Left colon (tissue), 2 donors: ENCODE results near the gene ACTMAP. TPM values are rescaled to one million over a fixed set of nuclear protein-coding genes. Genes with fewer than 3 reads are reported as not detected.
A peak's percentile ranks its signal among the peaks of the same experiment; 100 is the strongest.

Experiments
- ATAC-seq: fragments of 200-7000 bp; cut with Tn5 transposase; one replicate; pipeline ENCODE4 v1.9.1; 2020; ENCODE audit warnings: mild to moderate bottlenecking, moderate library complexity
- DNase-seq, 2 donors: peaks; one replicate each; pipeline ENCODE4 v3.0.0-alpha.2; 2020
- intact Hi-C, 2 donors: fragments of 100-400 bp; cut with DNase I in 1 of 2; cut with micrococcal nuclease in 1 of 2; formaldehyde crosslinking; loops; one replicate each; pipeline versions ENCODE4 v1.11.2 to v1.14.0; 2022; cut with DNase I, micrococcal nuclease
- total RNA-seq, 2 donors: library from RNA; stranded (reverse); fragmentation: NEBNext Ultra II Directional; extraction: Animal tissue kit (Norgen Biotek cat#: 25700); gene quantifications; one replicate each; pipeline ENCODE4 v1.2.1, GENCODE V29; 2021
- donor health status: DM: no; HTN: no; CAD: no.
- donor health status: DM: yes; HTN: yes; CAD: no.

Gene ACTMAP
- total RNA-seq, 2 donors from 2014 or later: 12.1 to 12.4 TPM

GRCh38 chr19:40752257-40752781, 2.0 kb upstream of the ACTMAP start:
- DNase-seq: no peak
- intact Hi-C loops: no loop called here
- no peak for ATAC-seq

GRCh38 chr19:40750874-40751537, 729 bp upstream of the ACTMAP start, which contains the start of gene SNRPA:
SNRPA (plus strand) TSS chr19:40751203; CDS start chr19:40751409, 206 bp downstream.
- peak; percentile 74 for ATAC-seq
- DNase-seq: peak; percentile 98
- intact Hi-C loops: no loop called here

- DNase-seq: no peak
- ATAC-seq: no peak
- intact Hi-C loops: no loop called here
These were observed 2.7 kb downstream of the ACTMAP start for GRCh38 chr19:40747536-40747935.

- intact Hi-C loops: no loop called here
- no peak for ATAC-seq
- DNase-seq: no peak
These were observed 4.9 kb downstream of the ACTMAP start for GRCh38 chr19:40745402-40745780.

GRCh38 chr19:40744554-40745401, 5.5 kb downstream of the ACTMAP start:
- ATAC-seq (peak; percentile 11), DNase-seq (no peak)
- intact Hi-C loops: no loop called here

GRCh38 chr19:40743926-40744325, 6.4 kb downstream of the ACTMAP start:
- ATAC-seq: no peak
- DNase-seq: no peak
- intact Hi-C loops: no loop called here

- intact Hi-C loops: no loop called here
These were observed 7.4 kb downstream of the ACTMAP start for GRCh38 chr19:40742886-40743285.

GRCh38 chr19:40742477-40742876, 7.8 kb downstream of the ACTMAP start:
- ATAC-seq (peak; percentile 43), DNase-seq (no peak)
- intact Hi-C loops: no loop called here

More at GRCh38 chr19:40742886-40743285, 7.4 kb downstream of the ACTMAP start:
- ATAC-seq (no peak), DNase-seq (no peak)

GRCh38 chr19:40741527-40742390, 8.5 kb downstream of the ACTMAP start:
- no peak for DNase-seq
- intact Hi-C loops: no loop called here
- ATAC-seq: no peak

- DNase-seq: no peak
- intact Hi-C loops: no loop called here
- ATAC-seq: no peak
These were observed 9.5 kb downstream of the ACTMAP start for GRCh38 chr19:40740747-40741146.

GRCh38 chr19:40739871-40740703, 10.2 kb downstream of the ACTMAP start:
- ATAC-seq: no peak
- intact Hi-C loops: no loop called here
- DNase-seq: no peak

GRCh38 chr19:40739030-40739839, 11.0 kb downstream of the ACTMAP start:
- DNase-seq (no peak), ATAC-seq (no peak)
- intact Hi-C loops: no loop called here

GRCh38 chr19:40737102-40737644, 13.1 kb downstream of the ACTMAP start:
- ATAC-seq (no peak), DNase-seq (no peak)
- intact Hi-C loops: no loop called here

GRCh38 chr19:40736661-40737060, 13.6 kb downstream of the ACTMAP start:
- ATAC-seq (no peak), DNase-seq (no peak)
- intact Hi-C loops: no loop called here

GRCh38 chr19:40735013-40735771, 15.1 kb downstream of the ACTMAP start:
- ATAC-seq: peak; percentile 54
- no peak for DNase-seq
- intact Hi-C loops: no loop called here

GRCh38 chr19:40733149-40733548, 17.1 kb downstream of the ACTMAP start:
- intact Hi-C loops: no loop called here
- DNase-seq (no peak), ATAC-seq (no peak)
